ENCODE measurements around the gene CNPY4.

Gene CNPY4

GRCh38 chr7:100119072-100119969 is at the start of gene CNPY4, which contains the start of gene TAF6:
Gene CNPY4 (plus strand): TSS chr7:100119634. CDS start chr7:100119745, 111 bp downstream.
Gene TAF6 (minus strand): TSS chr7:100119358. CDS start chr7:100114209, 5,149 bp downstream.
- peak; percentile 95 for DNase-seq

- no peak for DNase-seq
These were observed 49.4 kb upstream of the CNPY4 start for GRCh38 chr7:100069991-100070390.

- no peak for DNase-seq
These were observed 48.3 kb upstream of the CNPY4 start for GRCh38 chr7:100071018-100071723.

- DNase-seq, result no peak
These were observed 47.0 kb upstream of the CNPY4 start for GRCh38 chr7:100072462-100072861.

- no peak for DNase-seq
These were observed 44.6 kb upstream of the CNPY4 start for GRCh38 chr7:100074841-100075240.

GRCh38 chr7:100075418-100075817 is 44.0 kb upstream of the CNPY4 start:
- DNase-seq, result no peak

GRCh38 chr7:100077205-100077604 is 42.2 kb upstream of the CNPY4 start:
- DNase-seq, result no peak

GRCh38 chr7:100079024-100079560 is 40.3 kb upstream of the CNPY4 start:
- no peak for DNase-seq

GRCh38 chr7:100080907-100081534 is 38.4 kb upstream of the CNPY4 start:
- peak; percentile 73 for DNase-seq

- peak; percentile 99 for DNase-seq
These were observed 37.8 kb upstream of the CNPY4 start, which contains the start of gene ZNF3 for GRCh38 chr7:100081535-100082102. Gene ZNF3 (minus strand): TSS chr7:100081723. CDS start chr7:100077357, 4,366 bp downstream.

GRCh38 chr7:100082978-100083377 is 36.5 kb upstream of the CNPY4 start:
- no peak for DNase-seq

- no peak for DNase-seq
These were observed 33.9 kb upstream of the CNPY4 start for GRCh38 chr7:100085515-100085914.

GRCh38 chr7:100087055-100087750 is 32.2 kb upstream of the CNPY4 start:
- no peak for DNase-seq

- no peak for DNase-seq
These were observed 31.3 kb upstream of the CNPY4 start for GRCh38 chr7:100088095-100088620.

- peak; percentile 75 for DNase-seq
These were observed 30.6 kb upstream of the CNPY4 start, which contains the start of gene COPS6 for GRCh38 chr7:100088621-100089457. Gene COPS6 (plus strand): TSS chr7:100088969. CDS start chr7:100088991, 22 bp downstream.

- DNase-seq, result no peak
These were observed 29.8 kb upstream of the CNPY4 start for GRCh38 chr7:100089458-100090196.

GRCh38 chr7:100090527-100091410 is 28.7 kb upstream of the CNPY4 start:
- no peak for DNase-seq

GRCh38 chr7:100091411-100092181 is 27.8 kb upstream of the CNPY4 start:
- no peak for DNase-seq

Data from NCI-H146 (cell line).